Stimulated activated CD8-positive, alpha-beta memory T cell treated with anti-CD3 and anti-CD28 coated beads, Interleukin-15, amount 100 ng/mL, for 4 hours (primary cell): ENCODE measurements around the gene DUOXA1.
"Not testable (repeated sequence)": the region's sequence is repeated elsewhere in the genome, so short reads cannot be mapped to it uniquely, and the experiment has no call there.

Source experiments
- DNase-seq, 2 donors: peaks; one replicate each; pipeline ENCODE4 v3.0.0-alpha.2; 2020; ENCODE audit warnings: low read depth in 2 of 2

Gene DUOXA1

GRCh38 chr15:45112591-45113379, 16.9 kb downstream of the DUOXA1 start:
- no peak for DNase-seq

- no peak for DNase-seq
These were observed 17.5 kb downstream of the DUOXA1 start for GRCh38 chr15:45112143-45112590.

- no peak for DNase-seq
These were observed 18.1 kb downstream of the DUOXA1 start for GRCh38 chr15:45111390-45112142.

GRCh38 chr15:45110256-45110820, 19.3 kb downstream of the DUOXA1 start:
- no peak for DNase-seq

GRCh38 chr15:45107941-45108630, 21.6 kb downstream of the DUOXA1 start:
- DNase-seq = no peak

- no peak for DNase-seq
These were observed 23.5 kb downstream of the DUOXA1 start for GRCh38 chr15:45106002-45106790.

GRCh38 chr15:45105586-45105985, 24.1 kb downstream of the DUOXA1 start:
- DNase-seq = no peak

GRCh38 chr15:45104170-45104569, 25.5 kb downstream of the DUOXA1 start:
- DNase-seq = not testable (repeated sequence)

- no peak for DNase-seq
These were observed 27.5 kb downstream of the DUOXA1 start for GRCh38 chr15:45102226-45102625.

GRCh38 chr15:45101749-45102148, 27.9 kb downstream of the DUOXA1 start:
- no peak for DNase-seq

- DNase-seq = no peak
These were observed 28.6 kb downstream of the DUOXA1 start for GRCh38 chr15:45100884-45101625.

GRCh38 chr15:45099549-45100165, 30.0 kb downstream of the DUOXA1 start:
- no peak for DNase-seq

GRCh38 chr15:45097466-45097865, 32.2 kb downstream of the DUOXA1 start:
- no peak for DNase-seq

GRCh38 chr15:45095661-45096060, 34.0 kb downstream of the DUOXA1 start:
- no peak for DNase-seq

GRCh38 chr15:45094358-45094730, 35.3 kb downstream of the DUOXA1 start:
- DNase-seq = no peak

- no peak for DNase-seq
These were observed 35.9 kb downstream of the DUOXA1 start for GRCh38 chr15:45093622-45094357.

GRCh38 chr15:45093013-45093412, 36.7 kb downstream of the DUOXA1 start:
- DNase-seq = no peak

GRCh38 chr15:45091576-45091975, 38.1 kb downstream of the DUOXA1 start:
- no peak for DNase-seq

- no peak for DNase-seq
These were observed 38.5 kb downstream of the DUOXA1 start for GRCh38 chr15:45091161-45091560.
